ENCODE data around the gene ZDHHC1. TPM values are rescaled to one million over a fixed set of nuclear protein-coding genes. Genes with fewer than 3 reads are reported as not detected.

The ZDHHC1 gene
- total and polyA plus RNA-seq, 2 of the 13 experiments (the other 11 are each of a cell fraction or from before 2014, with no cell fraction given), result 0.51 to 1.1 TPM

- no peak for FAIRE-seq
- Histone ChIP-seq H4K20me1 (ENCODE audit: insufficient read depth, low read length) (no peaks in the 10 kb centered on the region), H3K27me3 (ENCODE audit: control insufficient read depth in 1 of 2, insufficient read depth in 2 of 2, low read length in 2 of 2) (no peaks in the 10 kb centered on the region; a peak in 1 of 5 replicates), H3K36me3 (replicated peaks in 1 of 2; ENCODE audit: control insufficient read depth in 1 of 2, insufficient read depth in 2 of 2, low read length in 2 of 2) (peaks cover 0 to under 1% of the 10 kb centered on the region in 2 experiments; a peak in 2 of 5 replicates), H2AFZ (ENCODE audit: low read length) (peak overlapping the region; percentile 45), H3K4me2 (ENCODE audit: low read depth, low read length) (peak overlapping the region; percentile 99), H3K4me3 (replicated peaks in 1 of 3; ENCODE audit: insufficient read depth in 1 of 3, low read depth in 2 of 3, low read length in 3 of 3) (peak overlapping the region; percentile 40 to 92 (median 67); a peak in 5 of 6 replicates), H3K79me2 (ENCODE audit: insufficient read depth, low read length) (no peaks in the 10 kb centered on the region), H3K27ac (ENCODE audit: extremely low read length, insufficient read depth, low read length) (peak overlapping the region; percentile 82), H3K4me1 (ENCODE audit: insufficient read depth, low read length) (peaks cover 48% of the 10 kb centered on the region), H3K9me3 (ENCODE audit: low read length) (no peaks in the 10 kb centered on the region), H3K9ac (ENCODE audit: insufficient read depth, low read depth, low read length) (peak overlapping the region; percentile 79)
- DNase-seq (ENCODE audit: low spot score), result no peak
- in situ Hi-C loops (cut with HindIII; ENCODE audit: extremely low pct_ligation_motif_present, low pct_unique_long_range_greater_than_20kb) (loop anchor here (5.0 kb wide), 1 partner anchor 35 kb away; no protein-coding TSS in a partner anchor), intact Hi-C loops (cut with micrococcal nuclease; ENCODE audit: unreplicated experiment) (no loop called here)
- ATAC-seq, result no peak
- ChIA-PET POLR2A (interaction anchor here (0.5 to 5.5 kb wide), 8 partner anchors 13 to 206 kb away, joined by 3 to 182 read pairs (median 4); partner anchors contain the start of genes ATP6V0D1 and TMEM208), CTCF (ENCODE audit: low intra/inter-chr PET ratio, low total read pairs) (no interaction called here)
- WGBS (ENCODE audit: low lambda C conversion rate), result 65% methylated on average over 5 of the region's 5 CpGs
- BruUV-seq (replicated peaks), result no TSS peak
- TF ChIP-seq ZNF280B (CRISPR knock-in tag; IDR thresholded peaks at IDR 0.05; ENCODE audit: borderline replicate concordance) (no peak), ZNF737 (CRISPR knock-in tag; IDR thresholded peaks at IDR 0.05; ENCODE audit: borderline replicate concordance) (no peak), KDM5B (CRISPR knock-in tag; IDR thresholded peaks at IDR 0.05; ENCODE audit: borderline replicate concordance) (no peak), ATF6 (CRISPR knock-in tag; conservative IDR thresholded peaks at IDR 0.05) (no peak), MTERF4 (CRISPR knock-in tag; IDR thresholded peaks at IDR 0.05) (no peak), HOXD1 (CRISPR knock-in tag; IDR thresholded peaks at IDR 0.05) (no peak), ZBTB40 (IDR thresholded peaks at IDR 0.05) (no peak), ZBTB40 (CRISPR knock-in tag; IDR thresholded peaks at IDR 0.05) (0 out of 2 replicates have a peak, but pooled peaks have one; percentile 9), ZNF253 (CRISPR knock-in tag; IDR thresholded peaks at IDR 0.05; ENCODE audit: borderline replicate concordance) (no peak)
Measured at GRCh38 chr16:67432506-67432890, 16.2 kb upstream of the ZDHHC1 start.

Measured in HepG2 (cell line).